Activated CD8-positive, alpha-beta T cell treated with anti-CD3 and anti-CD28 coated beads, Interleukin-2, amount 10 ng/mL, durations not matched to agents 7 days and 5 days (primary cell): ENCODE measurements around the gene RPRD1B. TPM values are rescaled to one million over a fixed set of nuclear protein-coding genes. Genes with fewer than 3 reads are reported as not detected.
A peak's percentile ranks its signal among the peaks of the same experiment; 100 is the strongest.

Source experiments
- ATAC-seq: fragments of 150-1000 bp; cut with Tn5 transposase; one replicate; pipeline ENCODE4 v1.10.0; 2021; ENCODE audit warnings: moderate library complexity
- CTCF ChIA-PET: fragments of 350-600 bp; sonication (Branson Sonifier 250); formaldehyde crosslinking; loops from one replicate; lab custom pipeline; 2021; ENCODE audit warnings: antibody characterized with exemption; lab: Charles Lee
- POLR2A ChIA-PET: fragments of 350-600 bp; sonication (Branson Sonifier 250); formaldehyde crosslinking; loops from one replicate; lab custom pipeline; 2021; ENCODE audit warnings: antibody characterized with exemption; lab: Charles Lee
- DNase-seq: peaks from one replicate; pipeline ENCODE4 v3.0.0-alpha.2; 2020
- H3K27ac Mint-ChIP-seq: one replicate; pipeline ENCODE4 v1.8.0; 2021; ENCODE audit warnings: mild to moderate bottlenecking, mixed read lengths
- H3K27me3 Mint-ChIP-seq: one replicate; pipeline ENCODE4 v1.8.0; 2021; ENCODE audit warnings: low read depth, mixed read lengths
- H3K36me3 Mint-ChIP-seq: one replicate; pipeline ENCODE4 v1.8.0; 2021; ENCODE audit warnings: low read depth, mixed read lengths
- H3K4me1 Mint-ChIP-seq: one replicate; pipeline ENCODE4 v1.8.0; 2021; ENCODE audit warnings: low read depth, mixed read lengths
- H3K4me3 Mint-ChIP-seq: one replicate; pipeline ENCODE4 v1.8.0; 2021; ENCODE audit warnings: mild to moderate bottlenecking, mixed read lengths
- H3K9me3 Mint-ChIP-seq: one replicate; pipeline ENCODE4 v1.8.0; 2022; ENCODE audit warnings: mixed read lengths; ENCODE audit not compliant: insufficient read depth
- total RNA-seq, 2 experiments: library from RNA; stranded (reverse); gene quantifications; one replicate each; pipeline ENCODE4 v1.2.3, GENCODE V29; 2021

The RPRD1B gene, protein sequence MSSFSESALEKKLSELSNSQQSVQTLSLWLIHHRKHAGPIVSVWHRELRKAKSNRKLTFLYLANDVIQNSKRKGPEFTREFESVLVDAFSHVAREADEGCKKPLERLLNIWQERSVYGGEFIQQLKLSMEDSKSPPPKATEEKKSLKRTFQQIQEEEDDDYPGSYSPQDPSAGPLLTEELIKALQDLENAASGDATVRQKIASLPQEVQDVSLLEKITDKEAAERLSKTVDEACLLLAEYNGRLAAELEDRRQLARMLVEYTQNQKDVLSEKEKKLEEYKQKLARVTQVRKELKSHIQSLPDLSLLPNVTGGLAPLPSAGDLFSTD
- total RNA-seq: 10 to 100 TPM; 32.4 to 34.3 TPM

DNA sequence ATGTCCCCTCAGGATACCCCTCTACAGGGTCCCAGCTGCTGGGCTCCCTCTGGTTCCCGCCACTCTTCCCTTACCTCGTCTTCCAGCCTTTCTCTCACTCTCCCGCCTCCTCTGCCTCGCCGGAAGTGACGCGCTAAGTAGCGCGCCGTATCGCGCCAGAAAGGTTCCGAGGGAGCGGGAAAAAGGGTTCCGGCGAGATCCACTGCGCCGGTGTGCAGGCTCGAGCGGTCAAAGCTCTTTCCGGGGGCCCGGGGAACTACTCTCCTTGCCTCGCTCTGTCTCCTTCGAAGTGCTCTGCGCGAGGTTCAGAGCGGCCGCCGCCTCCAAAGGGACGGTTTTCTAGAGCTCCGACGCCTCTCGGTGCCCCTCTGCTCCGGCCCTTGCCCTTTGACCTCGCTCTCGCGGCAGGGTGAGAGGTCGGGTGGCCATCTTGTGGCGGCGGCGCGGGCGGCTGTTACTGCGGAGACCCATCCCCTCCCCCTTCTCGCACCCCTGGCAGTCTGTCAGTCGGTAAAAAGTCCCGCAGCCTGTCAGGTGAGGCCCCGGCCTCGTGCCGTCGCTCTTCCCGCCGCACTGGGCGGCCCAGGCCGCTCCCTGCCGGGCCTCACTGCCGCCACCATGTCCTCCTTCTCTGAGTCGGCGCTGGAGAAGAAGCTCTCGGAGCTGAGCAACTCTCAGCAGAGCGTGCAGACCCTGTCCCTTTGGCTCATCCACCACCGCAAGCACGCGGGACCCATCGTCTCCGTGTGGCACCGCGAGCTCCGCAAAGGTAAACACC, at the start of gene RPRD1B, which contains the start of gene TTI1:
Gene RPRD1B, plus strand, starts transcription at position 417 of the 778 bp plus-strand sequence. Its CDS starts 202 bp downstream, at position 619.
Gene TTI1, minus strand, starts transcription at position 127 of the 778 bp plus-strand sequence. CDS start 19,640 bp downstream, outside the sequence.
- Mint-ChIP-seq H3K27ac (peak within 1 kb of the TSS; percentile 99), H3K27me3 (no peaks in the 10 kb centered on the region), H3K4me1 (peaks cover 64% of the 10 kb centered on the region), H3K36me3 (peaks cover 50% of the 10 kb centered on the region), H3K9me3 (no peaks in the 10 kb centered on the region), H3K4me3 (peak within 1 kb of the TSS; percentile 93)
- POLR2A ChIA-PET: interaction anchor here (0.7 to 1.8 kb wide), 15 partner anchors 9 to 401 kb away, joined by 3 to 10 read pairs (median 4); partner anchors contain the start of gene SNHG17
- CTCF ChIA-PET: interaction anchor here (0.6 to 2.4 kb wide), 6 partner anchors 11 to 42 kb away, joined by 3 to 12 read pairs (median 6); no protein-coding TSS in a partner anchor
- peak; percentile 89 for ATAC-seq
- peak; percentile 92 for DNase-seq

DNA sequence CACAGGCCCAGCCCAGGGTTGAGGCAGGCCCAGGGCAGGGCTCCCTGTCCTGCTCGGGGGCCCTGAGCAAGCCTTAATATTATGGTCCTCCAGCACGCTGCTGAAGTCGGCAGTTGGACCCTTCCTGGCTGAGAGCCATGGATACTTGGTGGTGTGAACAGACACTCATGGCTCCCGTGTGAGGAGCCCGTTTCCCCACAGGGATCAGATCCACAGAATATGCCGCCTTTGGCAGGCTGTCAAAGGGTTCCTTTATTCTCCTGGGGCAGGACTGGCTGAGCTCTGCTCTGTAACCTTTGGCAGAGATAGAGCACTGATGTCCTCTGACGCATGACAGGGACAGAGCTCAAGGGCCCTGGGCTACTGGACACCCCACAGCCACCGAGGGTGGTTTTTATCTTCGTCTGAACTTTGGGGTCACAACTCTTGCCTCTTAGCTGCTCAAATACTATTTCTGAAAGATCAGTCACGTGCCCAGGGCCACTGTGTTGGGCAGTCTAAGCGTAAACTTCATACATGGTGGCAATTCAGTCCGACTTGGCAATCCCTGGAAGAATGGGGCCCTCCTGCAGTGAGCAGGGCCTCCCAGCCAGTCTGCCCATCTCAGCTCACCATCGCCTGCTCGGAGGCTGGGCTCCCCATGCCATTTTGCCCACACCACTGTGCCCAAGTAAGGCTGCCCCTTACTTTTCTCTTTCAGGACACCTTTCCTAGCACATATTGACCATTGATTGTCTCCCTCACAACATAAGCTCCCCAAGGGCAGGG, 49.3 kb upstream of the RPRD1B start:
- DNase-seq (no peak), ATAC-seq (no peak)
- Mint-ChIP-seq H3K27me3 (no peaks in the 10 kb centered on the region), H3K4me1 (peaks cover 4% of the 10 kb centered on the region), H3K36me3 (peaks cover 33% of the 10 kb centered on the region), H3K4me3 (no peak overlapping the region), H3K27ac (no peak overlapping the region), H3K9me3 (no peaks in the 10 kb centered on the region)
- POLR2A ChIA-PET: no interaction called here
- CTCF ChIA-PET: interaction anchor here (1.1 kb wide), 1 partner anchor 16 kb away, joined by 3 read pairs; no protein-coding TSS in a partner anchor

- POLR2A ChIA-PET: interaction anchor here (0.6 kb wide), 1 partner anchor 437 kb away, joined by 3 read pairs; no protein-coding TSS in a partner anchor
- DNase-seq (no peak), ATAC-seq (no peak)
- CTCF ChIA-PET: no interaction called here
- Mint-ChIP-seq H3K4me1 (peaks cover 23% of the 10 kb centered on the region), H3K27me3 (no peaks in the 10 kb centered on the region), H3K4me3 (no peak overlapping the region), H3K27ac (no peak overlapping the region), H3K9me3 (no peaks in the 10 kb centered on the region), H3K36me3 (peaks cover 46% of the 10 kb centered on the region)
Observed at GRCh38 chr20:37986044-37986858, 47.3 kb upstream of the RPRD1B start.

DNA sequence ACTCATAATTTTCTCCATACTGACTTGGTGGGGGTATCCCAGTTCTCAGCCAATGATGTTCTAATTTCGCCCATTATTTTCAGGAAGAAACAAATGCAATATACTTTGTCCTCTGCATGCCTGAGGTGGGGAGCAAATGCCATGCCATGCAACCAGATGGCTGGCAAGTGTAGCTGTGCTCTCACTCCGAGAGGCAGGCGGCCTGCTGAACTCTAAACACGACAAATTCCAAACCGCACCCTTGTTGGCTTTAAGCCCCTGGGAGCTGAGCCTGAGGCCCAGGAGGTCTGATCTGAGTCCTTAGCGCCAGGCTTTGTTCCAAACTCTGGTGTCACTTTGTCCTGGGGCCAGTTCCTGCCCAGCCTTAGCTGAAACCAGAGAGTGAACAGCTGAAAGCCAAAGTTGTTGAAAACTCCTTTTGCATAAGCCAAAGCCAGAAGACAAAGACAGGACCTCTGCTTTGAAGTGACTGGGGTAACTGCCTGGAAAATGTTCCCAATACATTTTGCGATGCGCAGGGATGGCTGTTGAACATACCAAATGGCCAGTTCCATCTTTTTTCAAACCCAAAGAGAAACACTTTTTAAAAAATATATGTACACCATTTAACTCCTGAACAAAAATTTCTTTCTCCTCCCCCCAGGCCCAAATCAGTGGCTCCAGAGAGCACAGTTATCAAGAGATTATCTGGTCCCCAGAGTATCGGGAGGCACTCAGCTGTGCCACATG, 46.5 kb upstream of the RPRD1B start:
- DNase-seq: no peak
- no peaks in the 10 kb centered on the region for H3K27me3 Mint-ChIP-seq
- peaks cover 30% of the 10 kb centered on the region for H3K4me1 Mint-ChIP-seq
- no peak overlapping the region for H3K4me3 Mint-ChIP-seq
- peaks cover 46% of the 10 kb centered on the region for H3K36me3 Mint-ChIP-seq
- ATAC-seq: no peak
- no peak overlapping the region for H3K27ac Mint-ChIP-seq
- H3K9me3 Mint-ChIP-seq: no peaks in the 10 kb centered on the region
- ChIA-PET POLR2A (no interaction called here), CTCF (no interaction called here)

DNA sequence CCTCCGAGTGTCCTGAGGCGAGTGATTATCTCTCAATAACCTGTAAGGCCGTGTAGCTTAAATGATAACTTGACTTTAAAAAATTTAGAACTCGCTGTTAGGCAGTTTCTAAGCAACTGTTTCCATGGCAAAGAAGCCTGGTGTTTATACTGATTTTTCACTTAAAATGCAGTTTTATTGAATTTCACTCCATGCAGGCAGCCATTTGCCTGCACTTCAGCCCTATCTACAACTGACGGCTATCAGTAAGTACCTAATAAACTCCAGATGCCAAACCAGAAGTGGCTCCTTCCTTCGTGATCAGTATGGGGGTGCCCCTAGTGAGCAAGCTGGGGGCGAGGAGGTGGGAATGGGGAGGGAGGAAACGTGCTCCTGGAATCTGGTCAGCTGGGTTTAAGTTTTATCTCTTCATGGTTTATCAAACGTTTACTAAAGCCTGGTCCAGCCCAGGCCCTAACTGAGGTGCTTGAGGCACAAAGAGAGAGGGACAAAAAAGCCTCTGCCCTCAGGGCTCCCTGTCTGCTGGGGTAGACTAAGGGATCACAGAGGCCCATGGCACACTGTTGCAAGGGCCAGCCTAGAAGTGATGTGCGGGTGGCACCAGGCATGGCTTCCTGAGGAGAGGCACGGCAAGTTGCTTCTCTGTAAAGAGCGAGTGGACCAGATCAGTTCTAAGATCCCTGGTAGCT, 45.8 kb upstream of the RPRD1B start:
- CTCF ChIA-PET: no interaction called here
- no peaks in the 10 kb centered on the region for H3K27me3 Mint-ChIP-seq
- H3K27ac Mint-ChIP-seq: no peak overlapping the region
- peaks cover 32% of the 10 kb centered on the region for H3K4me1 Mint-ChIP-seq
- H3K4me3 Mint-ChIP-seq: no peak overlapping the region
- DNase-seq (no peak), ATAC-seq (no peak)
- H3K9me3 Mint-ChIP-seq: no peaks in the 10 kb centered on the region
- POLR2A ChIA-PET: no interaction called here
- H3K36me3 Mint-ChIP-seq: peaks cover 41% of the 10 kb centered on the region

- Mint-ChIP-seq H3K27me3 (no peaks in the 10 kb centered on the region), H3K9me3 (no peaks in the 10 kb centered on the region), H3K4me1 (peaks cover 37% of the 10 kb centered on the region), H3K4me3 (no peak overlapping the region), H3K36me3 (peaks cover 39% of the 10 kb centered on the region), H3K27ac (no peak overlapping the region)
- ATAC-seq (no peak), DNase-seq (no peak)
- CTCF ChIA-PET: no interaction called here
- POLR2A ChIA-PET: interaction anchor here (0.6 kb wide), 1 partner anchor 432 kb away, joined by 3 read pairs; no protein-coding TSS in a partner anchor
Observed at GRCh38 chr20:37988306-37988954, 45.1 kb upstream of the RPRD1B start.

GRCh38 chr20:37989601-37990295, 43.8 kb upstream of the RPRD1B start:
- ATAC-seq: no peak
- H3K9me3 Mint-ChIP-seq: no peaks in the 10 kb centered on the region
- POLR2A ChIA-PET: interaction anchor here (0.6 kb wide), 1 partner anchor 820 kb away, joined by 8 read pairs; no protein-coding TSS in a partner anchor
- peaks cover 44% of the 10 kb centered on the region for H3K36me3 Mint-ChIP-seq
- CTCF ChIA-PET: interaction anchor here (0.6 kb wide), 1 partner anchor 425 kb away, joined by 3 read pairs; no protein-coding TSS in a partner anchor
- H3K27ac Mint-ChIP-seq: peak overlapping the region; percentile 88
- DNase-seq: no peak
- H3K27me3 Mint-ChIP-seq: no peaks in the 10 kb centered on the region
- peak overlapping the region; percentile 13 for H3K4me3 Mint-ChIP-seq
- H3K4me1 Mint-ChIP-seq: peaks cover 37% of the 10 kb centered on the region

DNA sequence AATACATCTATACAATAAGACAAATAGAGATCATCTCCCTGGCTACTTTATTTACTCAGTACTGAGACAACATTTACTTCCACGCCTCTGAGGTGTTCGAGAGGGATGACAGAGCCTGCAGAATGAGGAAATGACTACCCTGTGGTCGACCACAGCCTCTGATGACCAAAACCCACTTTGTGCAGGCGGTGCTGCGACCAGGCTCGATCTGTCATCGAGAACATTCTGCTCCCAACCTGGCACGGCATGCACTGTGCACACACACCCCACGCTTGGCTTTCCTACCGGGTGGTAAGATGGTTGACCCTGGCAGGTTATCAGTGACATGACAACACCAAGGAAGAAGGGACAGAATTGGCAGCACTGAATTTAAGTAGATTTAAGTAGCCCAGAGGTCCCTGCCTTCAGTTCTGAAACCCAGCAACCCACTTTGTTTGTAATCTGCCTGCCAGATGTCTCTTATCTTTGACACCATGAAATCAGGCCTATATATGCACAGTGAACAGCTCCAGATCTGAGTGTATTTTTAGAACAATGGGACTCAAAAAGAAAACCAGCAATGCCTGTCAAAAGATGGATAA, 42.9 kb upstream of the RPRD1B start:
- Mint-ChIP-seq H3K36me3 (peaks cover 51% of the 10 kb centered on the region), H3K4me3 (peak overlapping the region; percentile 35)
- CTCF ChIA-PET: no interaction called here

More for the DNA sequence above, 42.9 kb upstream of the RPRD1B start:
- peak; percentile 86 for DNase-seq
- POLR2A ChIA-PET: no interaction called here
- peak overlapping the region; percentile 88 for H3K27ac Mint-ChIP-seq
- H3K4me1 Mint-ChIP-seq: peaks cover 37% of the 10 kb centered on the region
- ATAC-seq: peak; percentile 88
- no peaks in the 10 kb centered on the region for H3K9me3 Mint-ChIP-seq
- no peaks in the 10 kb centered on the region for H3K27me3 Mint-ChIP-seq
